H1 (cell line): ENCODE results near the gene CASTOR1. TPM values are rescaled to one million over a fixed set of nuclear protein-coding genes. Genes with fewer than 3 reads are reported as not detected.
A peak's percentile ranks its signal among the peaks of the same experiment; 100 is the strongest.

Experiments used
- CTCF ChIA-PET: fragments of 300-600 bp; sonication (Branson Sonifier 250); formaldehyde crosslinking; loops from one replicate; lab custom pipeline; 2021; ENCODE audit not compliant: partially characterized antibody; lab: Charles Lee
- POLR2A ChIA-PET: fragments of 300-600 bp; sonication (Branson Sonifier 250); formaldehyde crosslinking; loops from one replicate; lab custom pipeline; 2021; ENCODE audit warnings: inconsistent platforms; ENCODE audit not compliant: partially characterized antibody; lab: Charles Lee
- DNase-seq, 2 experiments: peaks; one replicate each; pipeline versions ENCODE4 v3.0.0 to v3.0.0-alpha.2; 2010 to 2022; ENCODE audit warnings: low spot score in 2 of 2, low read depth in 1 of 2, mixed read lengths in 1 of 2
- FAIRE-seq: peaks from 2 replicates; lab custom pipeline; 2011; peaks lifted over from hg19 to GRCh38; lab: Jason Lieb, UNC
- H2AFZ ChIP-seq: 2 replicates; pipeline ENCODE4 v1.8.1; 2012; ENCODE audit warnings: low read length, inconsistent platforms
- H2AK5ac ChIP-seq: 2 replicates; pipeline ENCODE4 v1.6.1; 2013; ENCODE audit warnings: low read depth, low read length
- H2BK120ac ChIP-seq: replicated peaks from 2 replicates; pipeline ENCODE3; 2013; ENCODE audit warnings: low read depth, low read length, inconsistent platforms
- H2BK12ac ChIP-seq: 2 replicates; pipeline ENCODE4 v1.6.1; 2013; ENCODE audit warnings: low read depth, low read length
- H2BK15ac ChIP-seq: 2 replicates; pipeline ENCODE4 v1.6.1; 2013; ENCODE audit warnings: low read length
- H2BK20ac ChIP-seq: 2 replicates; pipeline ENCODE4 v1.6.1; 2013; ENCODE audit warnings: low read length
- H2BK5ac ChIP-seq: 2 replicates; pipeline ENCODE4 v1.6.1; 2013; ENCODE audit warnings: low read depth, low read length
- H3K14ac ChIP-seq: 2 replicates; pipeline ENCODE4 v1.6.1; 2013; ENCODE audit warnings: inconsistent platforms; ENCODE audit not compliant: insufficient read length
- H3K18ac ChIP-seq: 2 replicates; pipeline ENCODE4 v1.6.1; 2013; ENCODE audit warnings: low read length; ENCODE audit errors: extremely low read depth
- H3K23ac ChIP-seq: 2 replicates; pipeline ENCODE4 v1.6.1; 2013; ENCODE audit warnings: inconsistent platforms; ENCODE audit not compliant: insufficient read length
- H3K23me2 ChIP-seq: 2 replicates; pipeline ENCODE4 v1.6.1; 2013; ENCODE audit warnings: low read depth, low read length
- H3K27ac ChIP-seq: 2 replicates; pipeline ENCODE4 v1.6.1; 2011; ENCODE audit warnings: low read depth, low read length, inconsistent platforms
- H3K27me3 ChIP-seq, 4 experiments: replicated peaks in 1 of 4; 1 replicate in 1 of 4; 2 replicates in 3 of 4; pipeline versions ENCODE4 v1.6.1 to v1.8.1; 2011 to 2013; ENCODE audit warnings: low read length in 3 of 4, mild to moderate bottlenecking in 3 of 4, inconsistent platforms in 2 of 4, mixed read lengths in 2 of 4, moderate library complexity in 1 of 4; ENCODE audit not compliant: control insufficient read depth in 3 of 4, insufficient read depth in 3 of 4; ENCODE audit errors: extremely low read depth in 1 of 4
- H3K36me3 ChIP-seq, 4 experiments: 2 replicates each; pipeline versions ENCODE4 v1.6.1 to v1.8.1; 2011 to 2013; ENCODE audit warnings: mild to moderate bottlenecking in 4 of 4, low read length in 3 of 4, moderate library complexity in 2 of 4, control low read depth in 1 of 4, inconsistent platforms in 1 of 4; ENCODE audit not compliant: insufficient read depth in 4 of 4, control insufficient read depth in 2 of 4
- H3K4ac ChIP-seq: replicated peaks from 2 replicates; pipeline ENCODE3; 2013; ENCODE audit warnings: low read length, low read depth, mixed read lengths, inconsistent platforms; ENCODE audit not compliant: insufficient read length
- H3K4me1 ChIP-seq, 4 experiments: replicated peaks in 1 of 4; 1 replicate in 1 of 4; 2 replicates in 3 of 4; pipeline versions ENCODE4 v1.6.1 to v1.8.1; 2011 to 2013; ENCODE audit warnings: low read length in 3 of 4, inconsistent platforms in 2 of 4, mixed read lengths in 1 of 4; ENCODE audit not compliant: insufficient read depth in 4 of 4, control insufficient read depth in 3 of 4
- H3K4me2 ChIP-seq, 2 experiments: 2 replicates each; pipeline versions ENCODE4 v1.6.1 to v1.8.1; 2011 to 2013; ENCODE audit warnings: low read depth in 2 of 2, low read length in 2 of 2, control low read depth in 1 of 2, inconsistent platforms in 1 of 2, mild to moderate bottlenecking in 1 of 2; ENCODE audit not compliant: insufficient read depth in 1 of 2
- H3K4me3 ChIP-seq, 4 experiments: fragments of 200-600, 300-600 bp in 1 of 4; sonication (generic), shearing (Covaris generic), sonication (Bioruptor Twin) in 1 of 4; 2 replicates each; pipeline versions ENCODE4 v1.5.1 to v1.8.1; 2011 to 2016; ENCODE audit warnings: low read length in 4 of 4, low read depth in 3 of 4, control low read depth in 2 of 4, inconsistent platforms in 2 of 4, mild to moderate bottlenecking in 2 of 4, mixed read lengths in 1 of 4, moderate library complexity in 1 of 4; ENCODE audit not compliant: insufficient read depth in 2 of 4; ENCODE audit errors: extremely low read depth in 1 of 4
- H3K56ac ChIP-seq: replicated peaks from 2 replicates; pipeline ENCODE3; 2013; ENCODE audit warnings: low read depth, mild to moderate bottlenecking, mixed read lengths, low read length, inconsistent platforms; ENCODE audit not compliant: insufficient read length
- H3K79me1 ChIP-seq: 2 replicates; pipeline ENCODE4 v1.6.1; 2013; ENCODE audit warnings: low read depth, low read length, control low read depth
- H3K79me2 ChIP-seq, 2 experiments: 2 replicates each; pipeline versions ENCODE4 v1.6.1 to v1.8.1; 2012 to 2013; ENCODE audit warnings: low read length in 2 of 2, mild to moderate bottlenecking in 2 of 2, inconsistent platforms in 1 of 2; ENCODE audit not compliant: insufficient read depth in 2 of 2, control insufficient read depth in 1 of 2
- H3K9ac ChIP-seq, 4 experiments: replicated peaks in 1 of 4; 1 replicate in 1 of 4; 2 replicates in 3 of 4; pipeline versions ENCODE4 v1.6.1 to v1.8.1; 2011 to 2013; ENCODE audit warnings: low read depth in 3 of 4, low read length in 3 of 4, control low read depth in 2 of 4, mild to moderate bottlenecking in 2 of 4, moderate library complexity in 2 of 4, inconsistent platforms in 1 of 4; ENCODE audit errors: extremely low read depth in 1 of 4
- H3K9me3 ChIP-seq, 2 experiments: 2 replicates each; pipeline versions ENCODE4 v1.6.1 to v1.8.1; 2012 to 2013; ENCODE audit warnings: mild to moderate bottlenecking in 2 of 2, moderate library complexity in 2 of 2, control low read depth in 1 of 2, inconsistent platforms in 1 of 2, low read depth in 1 of 2, low read length in 1 of 2, mixed read lengths in 1 of 2; ENCODE audit not compliant: insufficient read depth in 2 of 2
- H4K20me1 ChIP-seq, 2 experiments: replicated peaks in 1 of 2; 2 replicates each; pipeline versions ENCODE3 to v1.8.1; 2011 to 2013; ENCODE audit warnings: inconsistent platforms in 2 of 2, low read length in 2 of 2, mild to moderate bottlenecking in 1 of 2; ENCODE audit not compliant: insufficient read depth in 2 of 2, control insufficient read depth in 1 of 2
- H4K5ac ChIP-seq: 2 replicates; pipeline ENCODE4 v1.6.1; 2013; ENCODE audit warnings: low read length, low read depth, mixed read lengths, inconsistent platforms; ENCODE audit not compliant: insufficient read length
- H4K8ac ChIP-seq: 2 replicates; pipeline ENCODE4 v1.8.0; 2013; ENCODE audit warnings: mild to moderate bottlenecking, moderate library complexity, low read length, inconsistent platforms; ENCODE audit not compliant: insufficient read depth; ENCODE audit errors: extremely low read depth
- H4K91ac ChIP-seq: replicated peaks from 2 replicates; pipeline ENCODE3; 2013; ENCODE audit warnings: low read length, mixed read lengths, inconsistent platforms; ENCODE audit not compliant: insufficient read length
- ATF3 ChIP-seq: IDR thresholded peaks from 2 replicates; pipeline ENCODE4 v1.6.1; 2011; ENCODE audit warnings: low read depth, mild to moderate bottlenecking, low read length; ENCODE audit not compliant: insufficient read depth
- CBX8 ChIP-seq: fragments of 300-800, 300-1000 bp; sonication (generic); IDR thresholded peaks from 2 replicates; pipeline ENCODE4 v1.7.1; 2016; ENCODE audit warnings: low read depth, low read length, borderline replicate concordance
- CHD1 ChIP-seq: IDR thresholded peaks from 2 replicates; pipeline ENCODE4 v1.6.1; 2012; ENCODE audit warnings: low read depth, low read length, improper control_type of control experiment
- SAP30 ChIP-seq: fragments of 300-600 bp; sonication (generic); IDR thresholded peaks from 2 replicates; pipeline ENCODE4 v1.7.1; 2012; ENCODE audit warnings: low read length, moderate library complexity, mild to moderate bottlenecking, inconsistent platforms; ENCODE audit not compliant: insufficient read depth, insufficient replicate concordance
- SIN3A ChIP-seq, 2 experiments: IDR thresholded peaks in 1 of 2; conservative IDR thresholded peaks in 1 of 2; 2 replicates each; pipeline ENCODE4 v1.6.1; 2011 to 2012; ENCODE audit warnings: low read length in 2 of 2, improper control_type of control experiment in 1 of 2, low read depth in 1 of 2, mild to moderate bottlenecking in 1 of 2
- WGBS, 2 experiments: shearing (Covaris generic) in 1 of 2; methylation state at CpG; one replicate each; pipeline versions ENCODE4 v1.1.6 to v1.1.7; 2013 to 2015; ENCODE audit warnings: low lambda C conversion rate in 2 of 2, mixed read lengths in 2 of 2, inconsistent platforms in 1 of 2, low coverage in 1 of 2, missing lambda C conversion rate in 1 of 2; ENCODE audit not compliant: insufficient replicate concordance in 2 of 2, insufficient coverage in 1 of 2, insufficient read length in 1 of 2; ENCODE audit errors: extremely low coverage in 1 of 2, missing lambda C conversion rate in 1 of 2; 5-methylcytosine and 5-hydroxymethylcytosine counted together
- polyA plus RNA-seq, 7 experiments: library from polyadenylated mRNA; depleted of rRNA in 3 of 7; stranded (reverse) in 5 of 7; unstranded in 2 of 7; fragments of >200 nt in 5 of 7; fragments of 200-250 nt in 2 of 7; gene quantifications; 1 replicate in 5 of 7; 2 replicates in 1 of 7; 4 replicates in 1 of 7; pipeline versions ENCODE4 v1.2.1 to v1.2.3, GENCODE V29; 2011 to 2013; ENCODE audit warnings: missing spikeins in 2 of 7, mixed read lengths in 2 of 7
- total RNA-seq: library from RNA; stranded (reverse); fragmentation: NEBNext Ultra II Directional; extraction: Animal tissue kit (Norgen Biotek cat#: 25700); gene quantifications from 2 replicates; pipeline ENCODE4 v1.2.1, GENCODE V29; 2021

The CASTOR1 gene
- total and polyA plus RNA-seq, 2 of the 8 experiments (the other 6 are each of a cell fraction or from before 2014, with no cell fraction given): 10.3 to 36.0 TPM

GRCh38 chr22:30238136-30238535 is 51.2 kb downstream of the CASTOR1 start:
- Histone ChIP-seq H3K79me1 (no peaks in the 10 kb centered on the region), H3K9ac (no peak overlapping the region), H3K14ac (no peak overlapping the region), H2BK120ac (no peak overlapping the region), H3K4me1 (peaks cover 8 to 22% (median 13%) of the 10 kb centered on the region in 4 experiments), H3K27ac (no peak overlapping the region), H2AFZ (no peak overlapping the region), H3K9me3 (no peaks in the 10 kb centered on the region), H2BK12ac (0 out of 2 replicates have a peak overlapping the region, but pooled peaks have one; percentile 81), H3K27me3 (no peaks in the 10 kb centered on the region), H2AK5ac (no peak overlapping the region), H3K36me3 (no peaks in the 10 kb centered on the region), H4K8ac (no peak overlapping the region), H4K5ac (no peak overlapping the region), H3K79me2 (no peaks in the 10 kb centered on the region), H3K4me3 (no peak overlapping the region), H3K4me2 (no peak overlapping the region), H2BK15ac (0 out of 2 replicates have a peak overlapping the region, but pooled peaks have one; percentile 93), H2BK20ac (no peak overlapping the region), H3K4ac (no peak overlapping the region), H3K23me2 (no peaks in the 10 kb centered on the region), H4K91ac (no peak overlapping the region), H3K18ac (no peak overlapping the region; the same call in 1 of the 2 replicates), H3K56ac (no peak overlapping the region), H4K20me1 (no peaks in the 10 kb centered on the region), H3K23ac (no peak overlapping the region), H2BK5ac (no peak overlapping the region)
- DNase-seq: no peak
- CTCF ChIA-PET: interaction anchor here (0.7 to 4.7 kb wide), 7 partner anchors 8 to 156 kb away, joined by 3 to 23 read pairs (median 5); partner anchors contain the start of gene CASTOR1
- no peak for FAIRE-seq
- POLR2A ChIA-PET: interaction anchor here (0.7 to 1.9 kb wide), 4 partner anchors 8 to 634 kb away, joined by 3 to 7 read pairs (median 4); no protein-coding TSS in a partner anchor
- TF ChIP-seq ATF3: no peak
- no peak for TF ChIP-seq SAP30
- TF ChIP-seq SIN3A (conservative IDR thresholded peaks at IDR 0.05 in 1 of 2, IDR thresholded peaks at IDR 0.05 in 1 of 2; ENCODE audit: low read depth in 1 of 2, low read length in 2 of 2): no peak
- TF ChIP-seq CHD1: no peak
- TF ChIP-seq CBX8: no peak
- WGBS, 2 experiments: 96% methylated on average over 9 of the region's 9 CpGs; no CpG with 5 or more reads in 1 of the 2 experiments
